Type B pancreatic cell (in vitro differentiated cells): Measurements from ENCODE around the gene RBM11. TPM values are rescaled to one million over a fixed set of nuclear protein-coding genes. Genes with fewer than 3 reads are reported as not detected.

Source experiments
- DNase-seq: peaks from one replicate; pipeline ENCODE4 v3.0.0; 2021; ENCODE audit warnings: mixed read lengths; ENCODE audit not compliant: unreplicated experiment; ENCODE audit errors: extremely low spot score
- H3K27ac Mint-ChIP-seq: 2 replicates; pipeline ENCODE4 v1.8.0; 2021; ENCODE audit warnings: mild to moderate bottlenecking, mixed read lengths
- H3K27me3 Mint-ChIP-seq: 2 replicates; pipeline ENCODE4 v1.8.0; 2021; ENCODE audit warnings: mixed read lengths
- H3K36me3 Mint-ChIP-seq: 2 replicates; pipeline ENCODE4 v1.8.0; 2021; ENCODE audit warnings: mixed read lengths
- H3K4me1 Mint-ChIP-seq: one replicate; pipeline ENCODE4 v1.8.0; 2021; ENCODE audit warnings: mixed read lengths; ENCODE audit not compliant: unreplicated experiment
- H3K4me3 Mint-ChIP-seq: 2 replicates; pipeline ENCODE4 v1.8.0; 2021; ENCODE audit warnings: mild to moderate bottlenecking, mixed read lengths
- H3K9me3 Mint-ChIP-seq: 2 replicates; pipeline ENCODE4 v1.8.0; 2021; ENCODE audit warnings: mixed read lengths
- CTCF ChIP-seq: fragments of 200-600 bp; sonication (generic); conservative IDR thresholded peaks from 2 replicates; pipeline ENCODE4 v1.5.0; 2021; ENCODE audit warnings: antibody characterized with exemption, mild to moderate bottlenecking
- total RNA-seq: library from RNA; stranded (reverse); gene quantifications from 2 replicates; pipeline ENCODE4 v1.2.1, GENCODE V29; 2021; ENCODE audit warnings: low replicate concordance

Gene RBM11
- total RNA-seq, 1 donor from 2014 or later = 2.7 TPM

GRCh38 chr21:14260174-14260764 is 44.3 kb downstream of the RBM11 start:
- Mint-ChIP-seq H3K27ac (no peak overlapping the region), H3K4me1 (no peaks in the 10 kb centered on the region), H3K27me3 (peaks cover 3% of the 10 kb centered on the region), H3K4me3 (no peak overlapping the region), H3K9me3 (no peaks in the 10 kb centered on the region), H3K36me3 (no peaks in the 10 kb centered on the region)
- DNase-seq = no peak
- no peak for TF ChIP-seq CTCF

- H3K27me3 Mint-ChIP-seq = peaks cover 3% of the 10 kb centered on the region
- H3K4me1 Mint-ChIP-seq = no peaks in the 10 kb centered on the region
- DNase-seq = no peak
- H3K36me3 Mint-ChIP-seq = no peaks in the 10 kb centered on the region
- H3K4me3 Mint-ChIP-seq = no peak overlapping the region
- no peak for TF ChIP-seq CTCF
- H3K9me3 Mint-ChIP-seq = no peaks in the 10 kb centered on the region
- H3K27ac Mint-ChIP-seq = no peak overlapping the region
These were observed 46.1 kb downstream of the RBM11 start for GRCh38 chr21:14262039-14262438.

GRCh38 chr21:14263879-14264278 is 47.9 kb downstream of the RBM11 start:
- H3K4me1 Mint-ChIP-seq = no peaks in the 10 kb centered on the region
- H3K9me3 Mint-ChIP-seq = no peaks in the 10 kb centered on the region

GRCh38 chr21:14265023-14265422 is 49.1 kb downstream of the RBM11 start:
- Mint-ChIP-seq H3K9me3 (no peaks in the 10 kb centered on the region), H3K27ac (no peak overlapping the region), H3K36me3 (no peaks in the 10 kb centered on the region), H3K27me3 (no peaks in the 10 kb centered on the region), H3K4me1 (no peaks in the 10 kb centered on the region), H3K4me3 (no peak overlapping the region)
- no peak for DNase-seq
- no peak for TF ChIP-seq CTCF

More at GRCh38 chr21:14263879-14264278, 47.9 kb downstream of the RBM11 start:
- no peak for DNase-seq
- no peak overlapping the region for H3K4me3 Mint-ChIP-seq
- H3K36me3 Mint-ChIP-seq = no peaks in the 10 kb centered on the region
- H3K27ac Mint-ChIP-seq = no peak overlapping the region
- peaks cover 3% of the 10 kb centered on the region for H3K27me3 Mint-ChIP-seq
- TF ChIP-seq CTCF = no peak

- H3K9me3 Mint-ChIP-seq = no peaks in the 10 kb centered on the region
- H3K27me3 Mint-ChIP-seq = peaks cover 4% of the 10 kb centered on the region
- H3K4me3 Mint-ChIP-seq = no peak overlapping the region
- no peak overlapping the region for H3K27ac Mint-ChIP-seq
- H3K4me1 Mint-ChIP-seq = no peaks in the 10 kb centered on the region
- no peaks in the 10 kb centered on the region for H3K36me3 Mint-ChIP-seq
- no peak for TF ChIP-seq CTCF
- no peak for DNase-seq
These were observed 51.1 kb downstream of the RBM11 start for GRCh38 chr21:14267076-14267475.

- no peaks in the 10 kb centered on the region for H3K36me3 Mint-ChIP-seq
- no peaks in the 10 kb centered on the region for H3K4me1 Mint-ChIP-seq
- DNase-seq = no peak
- H3K9me3 Mint-ChIP-seq = no peaks in the 10 kb centered on the region
- H3K27ac Mint-ChIP-seq = no peak overlapping the region
- peaks cover 17% of the 10 kb centered on the region for H3K27me3 Mint-ChIP-seq
- H3K4me3 Mint-ChIP-seq = no peak overlapping the region
- TF ChIP-seq CTCF = no peak
These were observed 54.7 kb downstream of the RBM11 start for GRCh38 chr21:14270631-14271030.
